Kidney (tissue), 14 donors: ENCODE data around the gene TMEM204. TPM values are rescaled to one million over a fixed set of nuclear protein-coding genes. Genes with fewer than 3 reads are reported as not detected.

Experiments used
- DNase-seq, 5 donors: peaks; one replicate each; pipeline ENCODE4 v3.0.0-alpha.2; 2013 to 2020
- FAIRE-seq: peaks from 2 replicates; lab custom pipeline; 2012; peaks lifted over from hg19 to GRCh38; lab: Jason Lieb, UNC
- H3K27ac ChIP-seq, 2 donors: one replicate each; pipeline ENCODE4 v1.7.0; 2013; ENCODE audit warnings: low read depth in 2 of 2, low read length in 2 of 2, inconsistent platforms in 1 of 2
- H3K27me3 ChIP-seq: one replicate; pipeline ENCODE4 v1.7.1; 2013; ENCODE audit warnings: low read length, inconsistent platforms; ENCODE audit not compliant: control insufficient read depth, insufficient read depth
- H3K36me3 ChIP-seq, 3 donors: one replicate each; pipeline versions ENCODE4 v1.7.0 to v1.7.1; 2013; ENCODE audit warnings: low read length in 3 of 3, control low read depth in 1 of 3, inconsistent platforms in 1 of 3; ENCODE audit not compliant: insufficient read depth in 3 of 3, control insufficient read depth in 2 of 3
- H3K4me1 ChIP-seq, 3 donors: one replicate each; pipeline versions ENCODE4 v1.7.0 to v1.7.1; 2013; ENCODE audit warnings: low read length in 3 of 3, inconsistent platforms in 1 of 3, low read depth in 1 of 3; ENCODE audit not compliant: control insufficient read depth in 2 of 3, insufficient read depth in 2 of 3
- H3K4me3 ChIP-seq, 3 donors: one replicate each; pipeline versions ENCODE4 v1.7.0 to v1.8.1; 2013; ENCODE audit warnings: low read length in 3 of 3, control low read depth in 1 of 3, inconsistent platforms in 1 of 3
- H3K9ac ChIP-seq, 3 donors: one replicate each; pipeline versions ENCODE4 v1.7.0 to v1.7.1; 2013; ENCODE audit warnings: low read length in 3 of 3, control low read depth in 1 of 3, inconsistent platforms in 1 of 3
- H3K9me3 ChIP-seq, 3 donors: one replicate each; pipeline versions ENCODE4 v1.7.0 to v1.7.1; 2013; ENCODE audit warnings: low read length in 3 of 3, control low read depth in 1 of 3, inconsistent platforms in 1 of 3; ENCODE audit not compliant: control insufficient read depth in 2 of 3, insufficient read depth in 1 of 3
- CTCF ChIP-seq: IDR thresholded peaks from 3 replicates; pipeline ENCODE4 v1.5.1; 2012; ENCODE audit warnings: mild to moderate bottlenecking, moderate library complexity, borderline replicate concordance; ENCODE audit not compliant: insufficient read depth; ENCODE audit errors: extremely low read depth
- intact Hi-C: fragments of 100-400 bp; cut with DNase I; formaldehyde crosslinking; loops from one replicate; pipeline ENCODE4 v1.11.1; 2022
- polyA plus RNA-seq: library from polyadenylated mRNA; stranded (reverse); fragments of 350-450 nt; fragmentation: Illumina TruSeq; extraction: RNeasy Lipid Tissue Mini Kit (QIAGEN cat#74804); gene quantifications from one replicate; pipeline ENCODE4 v1.2.3, GENCODE V29; 2014; ENCODE audit warnings: low read depth, low replicate concordance; ENCODE audit not compliant: insufficient read depth
- total RNA-seq: library from RNA; stranded (reverse); fragmentation: NEBNext Ultra II Directional; extraction: Animal tissue kit (Norgen Biotek cat#: 25700); gene quantifications from one replicate; pipeline ENCODE4 v1.2.1, GENCODE V29; 2021
- donor health status: control.
- donor health status: control.
- donor health status: control.
- donor health status: control.
- donor health status: control.
- donor health status: DM: yes; HTN: yes; CAD: no.
- donor health status: Normal renal cell carcinoma (clear cell type).

The TMEM204 gene
- total and polyA plus RNA-seq, 2 donors from 2014 or later: 40.9 to 49.5 TPM

GRCh38 chr16:1531638-1531910 lies 1.9 kb upstream of the TMEM204 start:
- peak overlapping the region in 1 of 3 donors; percentile 35 for H3K4me3 ChIP-seq
- H3K4me1 ChIP-seq: peaks cover 0 to 20% (median 0%) of the 10 kb centered on the region in 3 donors
- TF ChIP-seq CTCF: no peak
- H3K9ac ChIP-seq: peak overlapping the region in 1 of 3 donors; percentile 19
- peaks cover 0 to 3% (median 0%) of the 10 kb centered on the region in 3 donors for H3K36me3 ChIP-seq
- intact Hi-C loops: no loop called here
- H3K27ac ChIP-seq: peak overlapping the region; percentile 70 to 78
- DNase-seq (no peak), FAIRE-seq (no peak)
- no peaks in the 10 kb centered on the region for H3K27me3 ChIP-seq
- no peaks in the 10 kb centered on the region for H3K9me3 ChIP-seq

GRCh38 chr16:1532081-1532760 lies 1.2 kb upstream of the TMEM204 start:
- H3K4me3 ChIP-seq: peak overlapping the region in 2 of 3 donors; percentile 35 to 36
- no peak for FAIRE-seq
- no peaks in the 10 kb centered on the region for H3K9me3 ChIP-seq
- intact Hi-C loops: no loop called here
- peaks cover 0 to 6% (median 0%) of the 10 kb centered on the region in 3 donors for H3K36me3 ChIP-seq
- peak in 1 of 5 donors; percentile 90 for DNase-seq
- no peak for TF ChIP-seq CTCF
- H3K27ac ChIP-seq: peak overlapping the region; percentile 70 to 78
- H3K27me3 ChIP-seq: no peaks in the 10 kb centered on the region
- peaks cover 0 to 22% (median 0%) of the 10 kb centered on the region in 3 donors for H3K4me1 ChIP-seq
- H3K9ac ChIP-seq: peak overlapping the region in 1 of 3 donors; percentile 19

GRCh38 chr16:1532771-1533170 lies 695 bp upstream of the TMEM204 start:
- Histone ChIP-seq H3K9ac (no peak overlapping the region), H3K27me3 (no peaks in the 10 kb centered on the region), H3K4me1 (peaks cover 0 to 21% (median 0%) of the 10 kb centered on the region in 3 donors), H3K9me3 (no peaks in the 10 kb centered on the region), H3K36me3 (peaks cover 0 to 10% (median 0%) of the 10 kb centered on the region in 3 donors), H3K27ac (peak overlapping the region; percentile 70 to 78), H3K4me3 (peak overlapping the region in 2 of 3 donors; percentile 35 to 36)
- TF ChIP-seq CTCF: no peak
- FAIRE-seq (no peak), DNase-seq (peak in 1 of 5 donors; percentile 74)
- intact Hi-C loops: no loop called here
